ENCODE measurements around the gene OGFR.

Gene OGFR

GRCh38 chr20:62760471-62760855, 44.2 kb upstream of the OGFR start:
- Mint-ChIP-seq H3K4me3 (no peak overlapping the region), H3K9me3 (peaks cover 4% of the 10 kb centered on the region), H3K36me3 (ENCODE audit: low read depth) (no peaks in the 10 kb centered on the region), H3K4me1 (peaks cover 37% of the 10 kb centered on the region), H3K27ac (no peak overlapping the region), H3K27me3 (ENCODE audit: low read depth, poor library complexity) (peaks cover 12% of the 10 kb centered on the region)
- no peak for TF ChIP-seq CTCF (IDR thresholded peaks at IDR 0.05)
- DNase-seq = no peak

DNA sequence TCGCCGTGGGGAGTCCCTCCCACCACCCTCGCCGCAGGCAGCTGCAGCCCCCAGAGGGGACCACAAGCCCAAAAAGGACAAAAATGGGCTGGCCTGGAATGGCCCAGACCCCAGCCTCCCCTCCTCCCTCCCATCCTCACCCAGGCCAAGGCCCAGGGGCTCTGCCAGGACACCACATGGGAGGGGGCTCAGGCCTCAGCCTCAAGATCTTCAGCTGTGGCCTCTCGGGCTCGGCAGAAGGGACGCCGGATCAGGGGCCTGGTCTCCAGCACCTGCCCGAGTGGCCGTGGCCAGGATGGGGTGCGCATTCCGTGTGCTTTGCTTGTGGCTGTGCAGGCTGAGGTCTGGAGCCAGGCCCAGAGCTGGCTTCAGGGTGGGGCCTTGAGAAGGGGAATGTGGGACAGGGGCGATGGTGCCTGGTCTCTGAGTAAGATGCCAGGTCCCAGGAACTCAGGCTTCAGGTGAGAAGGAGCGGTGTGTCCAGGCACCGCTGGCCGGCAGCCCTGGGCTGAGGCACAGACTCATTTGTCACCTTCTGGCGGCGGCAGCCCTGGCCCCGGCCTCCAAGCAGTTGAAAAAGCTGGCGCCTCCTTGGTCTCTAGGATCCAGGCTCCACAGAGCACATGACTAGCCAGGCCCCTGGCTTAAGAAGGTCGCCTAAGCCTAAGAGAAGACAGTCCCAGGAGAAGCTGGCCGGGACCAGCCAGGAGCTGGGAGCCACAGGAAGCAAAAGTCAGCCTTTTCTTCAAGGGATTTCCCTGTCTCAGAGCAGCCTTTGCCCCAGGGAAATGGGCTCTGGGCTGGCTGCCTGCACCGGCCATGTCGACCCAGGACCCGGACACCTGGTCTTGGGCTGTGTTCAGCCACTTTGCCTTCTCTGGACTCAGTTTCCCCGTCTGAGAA, 43.5 kb upstream of the OGFR start:
- no peak for TF ChIP-seq CTCF (IDR thresholded peaks at IDR 0.05)
- Mint-ChIP-seq H3K27ac (no peak overlapping the region), H3K27me3 (ENCODE audit: low read depth, poor library complexity) (peaks cover 12% of the 10 kb centered on the region), H3K4me3 (no peak overlapping the region), H3K36me3 (ENCODE audit: low read depth) (no peaks in the 10 kb centered on the region), H3K9me3 (peaks cover 4% of the 10 kb centered on the region), H3K4me1 (peaks cover 38% of the 10 kb centered on the region)
- DNase-seq = no peak

GRCh38 chr20:62761759-62762131, 42.9 kb upstream of the OGFR start:
- H3K27ac Mint-ChIP-seq = no peak overlapping the region
- no peak for TF ChIP-seq CTCF (IDR thresholded peaks at IDR 0.05)
- peaks cover 4% of the 10 kb centered on the region for H3K9me3 Mint-ChIP-seq
- no peak overlapping the region for H3K4me3 Mint-ChIP-seq
- no peaks in the 10 kb centered on the region for H3K36me3 Mint-ChIP-seq (ENCODE audit: low read depth)
- H3K27me3 Mint-ChIP-seq (ENCODE audit: low read depth, poor library complexity) = peaks cover 8% of the 10 kb centered on the region
- DNase-seq = no peak
- peaks cover 44% of the 10 kb centered on the region for H3K4me1 Mint-ChIP-seq

GRCh38 chr20:62762376-62762775, 42.3 kb upstream of the OGFR start:
- DNase-seq = no peak
- Mint-ChIP-seq H3K27ac (no peak overlapping the region), H3K9me3 (peaks cover 4% of the 10 kb centered on the region), H3K4me3 (no peak overlapping the region), H3K36me3 (ENCODE audit: low read depth) (no peaks in the 10 kb centered on the region), H3K4me1 (peaks cover 45% of the 10 kb centered on the region), H3K27me3 (ENCODE audit: low read depth, poor library complexity) (peaks cover 2% of the 10 kb centered on the region)
- TF ChIP-seq CTCF (IDR thresholded peaks at IDR 0.05) = no peak

DNA sequence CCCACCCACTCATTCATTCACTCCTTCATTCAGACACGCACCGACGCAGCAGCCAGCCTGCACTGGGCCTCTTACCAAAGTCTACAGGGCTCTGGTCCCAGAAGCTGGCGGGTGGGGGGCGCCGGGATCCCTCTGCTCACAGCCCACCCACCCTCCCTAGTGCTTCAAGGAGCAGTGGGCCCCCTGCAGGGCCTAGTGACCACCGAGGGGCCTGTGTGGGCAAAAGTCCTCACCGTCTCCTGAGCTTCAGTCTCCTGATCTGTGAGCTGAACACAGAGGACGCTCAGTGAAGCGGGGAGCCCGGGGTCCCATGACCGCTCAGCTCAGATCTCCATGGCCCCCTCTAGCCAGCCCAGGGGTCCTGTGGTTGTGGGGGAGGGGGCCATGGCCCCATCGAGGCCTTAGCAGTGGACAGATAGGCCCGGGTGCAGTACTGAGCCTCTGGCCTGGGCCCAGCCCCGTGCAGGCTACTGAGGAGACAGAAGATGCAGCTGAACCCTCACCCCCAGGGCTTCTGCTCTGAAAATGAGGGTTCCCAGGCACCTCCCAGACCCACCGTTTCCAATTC, 41.8 kb upstream of the OGFR start:
- peaks cover 45% of the 10 kb centered on the region for H3K4me1 Mint-ChIP-seq
- no peak for TF ChIP-seq CTCF (IDR thresholded peaks at IDR 0.05)
- DNase-seq = no peak
- H3K36me3 Mint-ChIP-seq (ENCODE audit: low read depth) = no peaks in the 10 kb centered on the region
- no peaks in the 10 kb centered on the region for H3K9me3 Mint-ChIP-seq
- H3K4me3 Mint-ChIP-seq = no peak overlapping the region
- no peak overlapping the region for H3K27ac Mint-ChIP-seq
- H3K27me3 Mint-ChIP-seq (ENCODE audit: low read depth, poor library complexity) = no peaks in the 10 kb centered on the region

DNA sequence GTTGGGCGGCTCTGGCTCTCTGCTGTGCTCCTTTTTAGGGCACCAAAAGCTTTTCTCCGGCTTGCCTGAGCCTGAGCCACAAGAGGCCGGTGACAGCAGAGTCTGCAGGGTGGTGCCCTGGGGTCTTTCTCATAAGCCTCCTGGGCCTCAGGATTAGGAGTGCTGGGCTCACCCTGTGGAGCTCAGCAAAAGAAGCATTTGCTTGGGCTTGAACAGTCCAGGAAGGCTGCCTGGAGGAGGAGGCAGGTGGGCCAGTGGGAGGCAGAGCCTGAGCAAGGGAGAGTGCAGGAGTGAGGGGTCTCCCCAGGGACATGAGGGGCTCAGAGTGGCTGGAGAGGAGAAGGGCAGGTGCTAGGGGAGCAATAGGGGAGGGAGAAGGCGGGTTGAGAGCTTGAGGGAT, 41.2 kb upstream of the OGFR start:
- H3K4me3 Mint-ChIP-seq = no peak overlapping the region
- H3K27ac Mint-ChIP-seq = no peak overlapping the region
- no peak for DNase-seq
- no peaks in the 10 kb centered on the region for H3K9me3 Mint-ChIP-seq
- peaks cover 49% of the 10 kb centered on the region for H3K4me1 Mint-ChIP-seq
- no peaks in the 10 kb centered on the region for H3K27me3 Mint-ChIP-seq (ENCODE audit: low read depth, poor library complexity)
- TF ChIP-seq CTCF (IDR thresholded peaks at IDR 0.05) = no peak
- no peaks in the 10 kb centered on the region for H3K36me3 Mint-ChIP-seq (ENCODE audit: low read depth)
